Activated B cell treated with CpG ODN at 0.5 μM for 24 hours (primary cell): ENCODE measurements around the gene CCSER2. TPM values are rescaled to one million over a fixed set of nuclear protein-coding genes. Genes with fewer than 3 reads are reported as not detected.
"Not testable (repeated sequence)": the region's sequence is repeated elsewhere in the genome, so short reads cannot be mapped to it uniquely, and the experiment has no call there.

Source experiments
- ATAC-seq: fragments of 200-7000 bp; cut with Tn5 transposase; one replicate; pipeline ENCODE4 v1.10.0; 2021; ENCODE audit warnings: low read depth, mild to moderate bottlenecking, moderate library complexity
- CTCF ChIA-PET: fragments of 350-600 bp; sonication (Branson Sonifier 250); formaldehyde crosslinking; loops from one replicate; lab custom pipeline; 2021; ENCODE audit warnings: antibody characterized with exemption; lab: Charles Lee
- POLR2A ChIA-PET: fragments of 350-600 bp; sonication (Branson Sonifier 250); formaldehyde crosslinking; loops from one replicate; lab custom pipeline; 2021; ENCODE audit warnings: antibody characterized with exemption; lab: Charles Lee
- DNase-seq: peaks from one replicate; pipeline ENCODE4 v3.0.0; 2022
- H3K27ac Mint-ChIP-seq: one replicate; pipeline ENCODE4 v1.8.0; 2020; ENCODE audit warnings: mixed read lengths
- H3K27me3 Mint-ChIP-seq: one replicate; pipeline ENCODE4 v1.8.0; 2021; ENCODE audit warnings: mixed read lengths
- H3K36me3 Mint-ChIP-seq: one replicate; pipeline ENCODE4 v1.8.0; 2021; ENCODE audit warnings: low read depth, mixed read lengths
- H3K4me1 Mint-ChIP-seq: one replicate; pipeline ENCODE4 v1.8.0; 2021; ENCODE audit warnings: mixed read lengths
- H3K4me3 Mint-ChIP-seq: one replicate; pipeline ENCODE4 v1.8.0; 2020; ENCODE audit warnings: mild to moderate bottlenecking, mixed read lengths
- H3K9me3 Mint-ChIP-seq: one replicate; pipeline ENCODE4 v1.8.0; 2020; ENCODE audit warnings: mixed read lengths
- intact Hi-C: fragments of 100-400 bp; cut with micrococcal nuclease; formaldehyde crosslinking; loops from one replicate; pipeline ENCODE4 v1.15.1; 2024
- total RNA-seq: library from RNA; stranded (reverse); gene quantifications from 2 replicates; pipeline ENCODE4 v1.2.3, GENCODE V29; 2022
- TF ChIP-seq, protein P1 (sequence below): fragments of 200-600 bp; IDR thresholded peaks from one replicate; pipeline ENCODE4 v1.8.0; 2022; ENCODE audit warnings: antibody characterized with exemption, mild to moderate bottlenecking

Gene CCSER2
- total RNA-seq, 1 donor from 2014 or later = 57.1 TPM

DNA sequence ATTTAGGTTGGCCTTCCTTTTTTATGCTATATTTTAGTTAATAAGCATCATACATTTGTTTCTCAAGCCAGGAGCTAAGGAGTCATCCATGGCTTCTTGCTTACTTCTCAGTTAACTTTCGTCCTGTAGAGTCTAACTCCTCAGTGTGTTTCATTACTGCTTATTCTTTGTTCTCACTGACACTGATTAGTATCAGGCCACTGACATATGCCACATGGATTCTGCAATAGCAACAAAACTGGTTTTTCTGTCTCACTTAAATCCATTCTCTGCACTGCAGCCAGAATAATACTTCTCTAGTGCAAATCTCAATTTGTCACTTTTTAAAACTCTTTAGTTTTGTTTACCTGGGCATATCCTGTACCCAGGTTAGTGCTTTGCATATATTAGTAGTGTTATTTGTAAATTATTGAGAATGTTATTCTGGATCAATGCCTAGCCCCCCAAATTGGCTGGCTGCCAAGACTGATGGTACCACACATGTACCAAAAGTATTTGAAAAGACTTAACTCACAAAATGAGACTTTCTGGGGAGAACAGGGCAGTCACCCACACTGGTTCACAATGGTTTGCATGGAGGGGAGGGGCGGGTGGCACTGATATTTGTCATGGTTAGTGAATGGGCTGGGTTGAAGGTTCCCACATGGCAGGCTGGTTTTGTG is 79.1 kb downstream of the CCSER2 start:
- TF ChIP-seq, protein P1, sequence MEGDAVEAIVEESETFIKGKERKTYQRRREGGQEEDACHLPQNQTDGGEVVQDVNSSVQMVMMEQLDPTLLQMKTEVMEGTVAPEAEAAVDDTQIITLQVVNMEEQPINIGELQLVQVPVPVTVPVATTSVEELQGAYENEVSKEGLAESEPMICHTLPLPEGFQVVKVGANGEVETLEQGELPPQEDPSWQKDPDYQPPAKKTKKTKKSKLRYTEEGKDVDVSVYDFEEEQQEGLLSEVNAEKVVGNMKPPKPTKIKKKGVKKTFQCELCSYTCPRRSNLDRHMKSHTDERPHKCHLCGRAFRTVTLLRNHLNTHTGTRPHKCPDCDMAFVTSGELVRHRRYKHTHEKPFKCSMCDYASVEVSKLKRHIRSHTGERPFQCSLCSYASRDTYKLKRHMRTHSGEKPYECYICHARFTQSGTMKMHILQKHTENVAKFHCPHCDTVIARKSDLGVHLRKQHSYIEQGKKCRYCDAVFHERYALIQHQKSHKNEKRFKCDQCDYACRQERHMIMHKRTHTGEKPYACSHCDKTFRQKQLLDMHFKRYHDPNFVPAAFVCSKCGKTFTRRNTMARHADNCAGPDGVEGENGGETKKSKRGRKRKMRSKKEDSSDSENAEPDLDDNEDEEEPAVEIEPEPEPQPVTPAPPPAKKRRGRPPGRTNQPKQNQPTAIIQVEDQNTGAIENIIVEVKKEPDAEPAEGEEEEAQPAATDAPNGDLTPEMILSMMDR = no peak
- no peak overlapping the region for H3K4me3 Mint-ChIP-seq
- POLR2A ChIA-PET = no interaction called here
- DNase-seq (no peak), ATAC-seq (no peak)
- peaks cover 42% of the 10 kb centered on the region for H3K36me3 Mint-ChIP-seq
- H3K27ac Mint-ChIP-seq = no peak overlapping the region
- CTCF ChIA-PET = no interaction called here
- no peaks in the 10 kb centered on the region for H3K27me3 Mint-ChIP-seq
- intact Hi-C loops = no loop called here
- peaks cover 21% of the 10 kb centered on the region for H3K9me3 Mint-ChIP-seq
- peaks cover 11% of the 10 kb centered on the region for H3K4me1 Mint-ChIP-seq

DNA sequence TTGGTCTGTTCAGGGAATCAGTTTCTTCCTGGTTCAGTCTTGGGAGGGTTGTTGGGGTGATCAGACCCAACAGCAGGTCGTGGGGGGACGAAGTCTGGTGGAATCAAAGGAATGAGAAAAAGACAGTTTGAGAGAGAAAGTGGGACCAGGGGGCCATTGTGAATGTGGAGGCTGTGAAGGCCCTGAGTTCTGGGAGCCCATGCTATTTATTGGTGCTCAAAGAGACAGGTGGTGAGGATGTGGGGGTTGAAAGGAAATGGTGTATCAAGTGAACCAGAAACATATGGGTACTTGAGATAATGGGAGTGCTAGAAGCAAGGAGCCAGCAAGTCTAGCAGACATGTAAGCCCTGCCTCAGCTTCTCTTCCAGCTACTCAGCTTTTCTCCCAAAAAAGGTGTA is 84.1 kb downstream of the CCSER2 start:
- H3K36me3 Mint-ChIP-seq = peaks cover 70% of the 10 kb centered on the region
- POLR2A ChIA-PET = no interaction called here
- H3K27me3 Mint-ChIP-seq = no peaks in the 10 kb centered on the region
- CTCF ChIA-PET = no interaction called here
- ATAC-seq (no peak), DNase-seq (no peak)
- no peaks in the 10 kb centered on the region for H3K4me1 Mint-ChIP-seq
- TF ChIP-seq, protein P1 = no peak
- peaks cover 38% of the 10 kb centered on the region for H3K9me3 Mint-ChIP-seq
- H3K4me3 Mint-ChIP-seq = no peak overlapping the region
- H3K27ac Mint-ChIP-seq = no peak overlapping the region
- intact Hi-C loops = no loop called here

DNA sequence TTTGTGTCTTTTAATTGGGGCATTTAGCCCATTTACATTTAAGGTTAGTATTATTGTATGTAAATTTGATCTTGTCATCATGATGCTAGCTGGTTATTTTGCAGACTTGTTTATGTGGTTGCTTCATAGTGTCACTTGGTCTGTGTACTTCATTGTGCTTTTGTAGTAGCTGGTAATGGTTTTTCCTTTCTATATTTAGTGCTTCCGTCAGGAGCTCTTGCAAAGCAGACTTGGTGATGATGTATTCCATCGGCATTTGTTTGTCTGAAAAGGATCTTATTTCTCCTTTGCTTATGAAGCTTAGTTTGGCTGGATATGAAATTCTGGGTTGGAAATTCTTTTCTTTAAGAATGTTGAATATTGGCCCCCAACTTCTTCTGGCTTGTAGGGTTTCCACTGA is 85.7 kb downstream of the CCSER2 start:
- H3K4me1 Mint-ChIP-seq, POLR2A ChIA-PET, DNase-seq, H3K27ac Mint-ChIP-seq, H3K4me3 Mint-ChIP-seq, H3K27me3 Mint-ChIP-seq, ATAC-seq, intact Hi-C loops: not testable (repeated sequence)
- Mint-ChIP-seq H3K36me3 (peaks cover 75% of the 10 kb centered on the region), H3K9me3 (peaks cover 38% of the 10 kb centered on the region)
- CTCF ChIA-PET = interaction anchor here (1.4 kb wide), 1 partner anchor 16 kb away, joined by 4 read pairs; no protein-coding TSS in a partner anchor

DNA sequence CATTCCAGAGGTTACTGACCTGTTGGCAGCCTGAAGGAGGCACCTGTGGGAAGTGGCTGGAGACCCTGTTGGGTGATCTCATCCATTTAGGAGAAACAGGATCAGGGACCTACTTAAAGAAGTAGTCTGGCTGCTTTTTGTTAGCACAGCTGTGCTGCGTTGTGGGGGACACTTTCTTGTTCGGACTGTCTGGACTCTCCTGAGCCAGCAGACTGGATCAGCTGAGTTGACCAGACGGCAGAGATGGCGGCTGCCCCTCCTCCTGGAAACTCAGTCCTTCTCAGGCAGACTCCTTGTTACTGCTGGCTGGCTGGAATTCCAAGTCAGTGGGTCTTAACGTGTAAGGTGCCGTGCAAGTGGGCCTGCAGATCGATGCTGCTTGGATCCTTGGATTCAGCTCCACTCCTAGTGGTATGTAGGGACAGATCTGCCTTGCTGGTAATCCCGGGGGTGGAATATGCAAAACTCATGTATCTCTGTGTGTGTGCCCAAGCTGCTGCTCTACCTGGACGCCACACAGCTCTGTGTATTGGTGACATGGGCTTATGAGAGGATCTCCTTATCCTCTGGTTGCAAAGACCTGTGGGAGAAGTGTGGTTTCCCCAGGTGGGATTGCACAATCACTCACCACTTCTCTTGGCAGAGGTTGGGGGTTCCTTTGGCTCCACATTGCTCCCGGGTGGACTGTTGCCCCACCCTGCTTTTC is 87.3 kb downstream of the CCSER2 start:
- ChIA-PET CTCF (no interaction called here), POLR2A (no interaction called here)
- no peaks in the 10 kb centered on the region for H3K4me1 Mint-ChIP-seq
- H3K9me3 Mint-ChIP-seq = peaks cover 38% of the 10 kb centered on the region
- no peak overlapping the region for H3K27ac Mint-ChIP-seq
- DNase-seq (no peak), ATAC-seq (no peak)
- TF ChIP-seq, protein P1 = no peak
- no peaks in the 10 kb centered on the region for H3K27me3 Mint-ChIP-seq
- intact Hi-C loops = no loop called here
- H3K4me3 Mint-ChIP-seq = no peak overlapping the region
- peaks cover 78% of the 10 kb centered on the region for H3K36me3 Mint-ChIP-seq

DNA sequence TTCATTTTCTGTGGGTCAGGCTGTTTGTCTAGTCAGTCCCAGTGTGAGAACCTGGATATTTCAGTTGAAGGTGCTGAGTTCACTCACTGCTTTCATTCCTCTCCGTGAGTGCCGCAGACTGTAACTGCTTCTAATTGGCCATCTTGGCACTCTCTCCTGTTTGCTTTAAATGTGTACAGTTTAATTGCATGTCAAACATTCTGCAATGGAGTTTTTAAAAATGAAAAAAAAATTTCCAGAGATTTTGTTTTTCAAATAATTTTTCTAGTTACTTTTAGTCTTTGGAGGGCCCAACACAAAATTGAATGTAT is 87.8 kb downstream of the CCSER2 start:
- H3K27me3 Mint-ChIP-seq = no peaks in the 10 kb centered on the region
- H3K9me3 Mint-ChIP-seq = peaks cover 38% of the 10 kb centered on the region
- H3K4me3 Mint-ChIP-seq = no peak overlapping the region
- ATAC-seq (no peak), DNase-seq (no peak)
- intact Hi-C loops = no loop called here
- no peaks in the 10 kb centered on the region for H3K4me1 Mint-ChIP-seq
- TF ChIP-seq, protein P1 = no peak
- peaks cover 78% of the 10 kb centered on the region for H3K36me3 Mint-ChIP-seq
- no peak overlapping the region for H3K27ac Mint-ChIP-seq
- POLR2A ChIA-PET = no interaction called here
- CTCF ChIA-PET = no interaction called here
